H1 (cell line): Measurements from ENCODE around the gene SLC22A6. TPM values are rescaled to one million over a fixed set of nuclear protein-coding genes. Genes with fewer than 3 reads are reported as not detected.

Experiments
- CTCF ChIA-PET: fragments of 300-600 bp; sonication (Branson Sonifier 250); formaldehyde crosslinking; loops from one replicate; lab custom pipeline; 2021; ENCODE audit not compliant: partially characterized antibody; lab: Charles Lee
- POLR2A ChIA-PET: fragments of 300-600 bp; sonication (Branson Sonifier 250); formaldehyde crosslinking; loops from one replicate; lab custom pipeline; 2021; ENCODE audit warnings: inconsistent platforms; ENCODE audit not compliant: partially characterized antibody; lab: Charles Lee
- DNase-seq, 2 experiments: peaks; one replicate each; pipeline versions ENCODE4 v3.0.0 to v3.0.0-alpha.2; 2010 to 2022; ENCODE audit warnings: low spot score in 2 of 2, low read depth in 1 of 2, mixed read lengths in 1 of 2
- FAIRE-seq: peaks from 2 replicates; lab custom pipeline; 2011; peaks lifted over from hg19 to GRCh38; lab: Jason Lieb, UNC
- H2AFZ ChIP-seq: 2 replicates; pipeline ENCODE4 v1.8.1; 2012; ENCODE audit warnings: low read length, inconsistent platforms
- H2AK5ac ChIP-seq: 2 replicates; pipeline ENCODE4 v1.6.1; 2013; ENCODE audit warnings: low read depth, low read length
- H2BK120ac ChIP-seq: replicated peaks from 2 replicates; pipeline ENCODE3; 2013; ENCODE audit warnings: low read depth, low read length, inconsistent platforms
- H2BK12ac ChIP-seq: 2 replicates; pipeline ENCODE4 v1.6.1; 2013; ENCODE audit warnings: low read depth, low read length
- H2BK15ac ChIP-seq: 2 replicates; pipeline ENCODE4 v1.6.1; 2013; ENCODE audit warnings: low read length
- H2BK20ac ChIP-seq: 2 replicates; pipeline ENCODE4 v1.6.1; 2013; ENCODE audit warnings: low read length
- H2BK5ac ChIP-seq: 2 replicates; pipeline ENCODE4 v1.6.1; 2013; ENCODE audit warnings: low read depth, low read length
- H3K14ac ChIP-seq: 2 replicates; pipeline ENCODE4 v1.6.1; 2013; ENCODE audit warnings: inconsistent platforms; ENCODE audit not compliant: insufficient read length
- H3K18ac ChIP-seq: 2 replicates; pipeline ENCODE4 v1.6.1; 2013; ENCODE audit warnings: low read length; ENCODE audit errors: extremely low read depth
- H3K23ac ChIP-seq: 2 replicates; pipeline ENCODE4 v1.6.1; 2013; ENCODE audit warnings: inconsistent platforms; ENCODE audit not compliant: insufficient read length
- H3K23me2 ChIP-seq: 2 replicates; pipeline ENCODE4 v1.6.1; 2013; ENCODE audit warnings: low read depth, low read length
- H3K27ac ChIP-seq: 2 replicates; pipeline ENCODE4 v1.6.1; 2011; ENCODE audit warnings: low read depth, low read length, inconsistent platforms
- H3K27me3 ChIP-seq, 4 experiments: replicated peaks in 1 of 4; 1 replicate in 1 of 4; 2 replicates in 3 of 4; pipeline versions ENCODE4 v1.6.1 to v1.8.1; 2011 to 2013; ENCODE audit warnings: low read length in 3 of 4, mild to moderate bottlenecking in 3 of 4, inconsistent platforms in 2 of 4, mixed read lengths in 2 of 4, moderate library complexity in 1 of 4; ENCODE audit not compliant: control insufficient read depth in 3 of 4, insufficient read depth in 3 of 4; ENCODE audit errors: extremely low read depth in 1 of 4
- H3K36me3 ChIP-seq, 4 experiments: 2 replicates each; pipeline versions ENCODE4 v1.6.1 to v1.8.1; 2011 to 2013; ENCODE audit warnings: mild to moderate bottlenecking in 4 of 4, low read length in 3 of 4, moderate library complexity in 2 of 4, control low read depth in 1 of 4, inconsistent platforms in 1 of 4; ENCODE audit not compliant: insufficient read depth in 4 of 4, control insufficient read depth in 2 of 4
- H3K4ac ChIP-seq: replicated peaks from 2 replicates; pipeline ENCODE3; 2013; ENCODE audit warnings: low read length, low read depth, mixed read lengths, inconsistent platforms; ENCODE audit not compliant: insufficient read length
- H3K4me1 ChIP-seq, 4 experiments: replicated peaks in 1 of 4; 1 replicate in 1 of 4; 2 replicates in 3 of 4; pipeline versions ENCODE4 v1.6.1 to v1.8.1; 2011 to 2013; ENCODE audit warnings: low read length in 3 of 4, inconsistent platforms in 2 of 4, mixed read lengths in 1 of 4; ENCODE audit not compliant: insufficient read depth in 4 of 4, control insufficient read depth in 3 of 4
- H3K4me2 ChIP-seq, 2 experiments: 2 replicates each; pipeline versions ENCODE4 v1.6.1 to v1.8.1; 2011 to 2013; ENCODE audit warnings: low read depth in 2 of 2, low read length in 2 of 2, control low read depth in 1 of 2, inconsistent platforms in 1 of 2, mild to moderate bottlenecking in 1 of 2; ENCODE audit not compliant: insufficient read depth in 1 of 2
- H3K4me3 ChIP-seq, 4 experiments: fragments of 200-600, 300-600 bp in 1 of 4; sonication (generic), shearing (Covaris generic), sonication (Bioruptor Twin) in 1 of 4; 2 replicates each; pipeline versions ENCODE4 v1.5.1 to v1.8.1; 2011 to 2016; ENCODE audit warnings: low read length in 4 of 4, low read depth in 3 of 4, control low read depth in 2 of 4, inconsistent platforms in 2 of 4, mild to moderate bottlenecking in 2 of 4, mixed read lengths in 1 of 4, moderate library complexity in 1 of 4; ENCODE audit not compliant: insufficient read depth in 2 of 4; ENCODE audit errors: extremely low read depth in 1 of 4
- H3K56ac ChIP-seq: replicated peaks from 2 replicates; pipeline ENCODE3; 2013; ENCODE audit warnings: low read depth, mild to moderate bottlenecking, mixed read lengths, low read length, inconsistent platforms; ENCODE audit not compliant: insufficient read length
- H3K79me1 ChIP-seq: 2 replicates; pipeline ENCODE4 v1.6.1; 2013; ENCODE audit warnings: low read depth, low read length, control low read depth
- H3K79me2 ChIP-seq, 2 experiments: 2 replicates each; pipeline versions ENCODE4 v1.6.1 to v1.8.1; 2012 to 2013; ENCODE audit warnings: low read length in 2 of 2, mild to moderate bottlenecking in 2 of 2, inconsistent platforms in 1 of 2; ENCODE audit not compliant: insufficient read depth in 2 of 2, control insufficient read depth in 1 of 2
- H3K9ac ChIP-seq, 4 experiments: replicated peaks in 1 of 4; 1 replicate in 1 of 4; 2 replicates in 3 of 4; pipeline versions ENCODE4 v1.6.1 to v1.8.1; 2011 to 2013; ENCODE audit warnings: low read depth in 3 of 4, low read length in 3 of 4, control low read depth in 2 of 4, mild to moderate bottlenecking in 2 of 4, moderate library complexity in 2 of 4, inconsistent platforms in 1 of 4; ENCODE audit errors: extremely low read depth in 1 of 4
- H3K9me3 ChIP-seq, 2 experiments: 2 replicates each; pipeline versions ENCODE4 v1.6.1 to v1.8.1; 2012 to 2013; ENCODE audit warnings: mild to moderate bottlenecking in 2 of 2, moderate library complexity in 2 of 2, control low read depth in 1 of 2, inconsistent platforms in 1 of 2, low read depth in 1 of 2, low read length in 1 of 2, mixed read lengths in 1 of 2; ENCODE audit not compliant: insufficient read depth in 2 of 2
- H4K20me1 ChIP-seq, 2 experiments: replicated peaks in 1 of 2; 2 replicates each; pipeline versions ENCODE3 to v1.8.1; 2011 to 2013; ENCODE audit warnings: inconsistent platforms in 2 of 2, low read length in 2 of 2, mild to moderate bottlenecking in 1 of 2; ENCODE audit not compliant: insufficient read depth in 2 of 2, control insufficient read depth in 1 of 2
- H4K5ac ChIP-seq: 2 replicates; pipeline ENCODE4 v1.6.1; 2013; ENCODE audit warnings: low read length, low read depth, mixed read lengths, inconsistent platforms; ENCODE audit not compliant: insufficient read length
- H4K8ac ChIP-seq: 2 replicates; pipeline ENCODE4 v1.8.0; 2013; ENCODE audit warnings: mild to moderate bottlenecking, moderate library complexity, low read length, inconsistent platforms; ENCODE audit not compliant: insufficient read depth; ENCODE audit errors: extremely low read depth
- H4K91ac ChIP-seq: replicated peaks from 2 replicates; pipeline ENCODE3; 2013; ENCODE audit warnings: low read length, mixed read lengths, inconsistent platforms; ENCODE audit not compliant: insufficient read length
- EGR1 ChIP-seq: IDR thresholded peaks from 2 replicates; pipeline ENCODE4 v1.6.1; 2011; ENCODE audit warnings: low read depth, low read length, borderline replicate concordance
- POU5F1 ChIP-seq: IDR thresholded peaks from 2 replicates; pipeline ENCODE4 v1.6.1; 2011; ENCODE audit warnings: low read depth, mild to moderate bottlenecking, low read length, moderate library complexity
- YY1 ChIP-seq: IDR thresholded peaks from 2 replicates; pipeline ENCODE4 v1.6.1; 2011; ENCODE audit warnings: low read depth, mild to moderate bottlenecking, low read length
- ZNF274 ChIP-seq: IDR thresholded peaks from 2 replicates; pipeline ENCODE4 v1.7.0; 2012; ENCODE audit warnings: low read length, borderline replicate concordance; ENCODE audit errors: extremely low read depth
- WGBS, 2 experiments: shearing (Covaris generic) in 1 of 2; methylation state at CpG; one replicate each; pipeline versions ENCODE4 v1.1.6 to v1.1.7; 2013 to 2015; ENCODE audit warnings: low lambda C conversion rate in 2 of 2, mixed read lengths in 2 of 2, inconsistent platforms in 1 of 2, low coverage in 1 of 2, missing lambda C conversion rate in 1 of 2; ENCODE audit not compliant: insufficient replicate concordance in 2 of 2, insufficient coverage in 1 of 2, insufficient read length in 1 of 2; ENCODE audit errors: extremely low coverage in 1 of 2, missing lambda C conversion rate in 1 of 2; 5-methylcytosine and 5-hydroxymethylcytosine counted together
- polyA plus RNA-seq, 7 experiments: library from polyadenylated mRNA; depleted of rRNA in 3 of 7; stranded (reverse) in 5 of 7; unstranded in 2 of 7; fragments of >200 nt in 5 of 7; fragments of 200-250 nt in 2 of 7; gene quantifications; 1 replicate in 5 of 7; 2 replicates in 1 of 7; 4 replicates in 1 of 7; pipeline versions ENCODE4 v1.2.1 to v1.2.3, GENCODE V29; 2011 to 2013; ENCODE audit warnings: missing spikeins in 2 of 7, mixed read lengths in 2 of 7
- total RNA-seq: library from RNA; stranded (reverse); fragmentation: NEBNext Ultra II Directional; extraction: Animal tissue kit (Norgen Biotek cat#: 25700); gene quantifications from 2 replicates; pipeline ENCODE4 v1.2.1, GENCODE V29; 2021
- TF ChIP-seq, protein P1 (sequence below): IDR thresholded peaks from 2 replicates; pipeline ENCODE4 v1.6.1; 2012; ENCODE audit warnings: inconsistent platforms

Gene SLC22A6
- total and polyA plus RNA-seq, 2 of the 8 experiments (the other 6 are each of a cell fraction or from before 2014, with no cell fraction given): not detected

DNA sequence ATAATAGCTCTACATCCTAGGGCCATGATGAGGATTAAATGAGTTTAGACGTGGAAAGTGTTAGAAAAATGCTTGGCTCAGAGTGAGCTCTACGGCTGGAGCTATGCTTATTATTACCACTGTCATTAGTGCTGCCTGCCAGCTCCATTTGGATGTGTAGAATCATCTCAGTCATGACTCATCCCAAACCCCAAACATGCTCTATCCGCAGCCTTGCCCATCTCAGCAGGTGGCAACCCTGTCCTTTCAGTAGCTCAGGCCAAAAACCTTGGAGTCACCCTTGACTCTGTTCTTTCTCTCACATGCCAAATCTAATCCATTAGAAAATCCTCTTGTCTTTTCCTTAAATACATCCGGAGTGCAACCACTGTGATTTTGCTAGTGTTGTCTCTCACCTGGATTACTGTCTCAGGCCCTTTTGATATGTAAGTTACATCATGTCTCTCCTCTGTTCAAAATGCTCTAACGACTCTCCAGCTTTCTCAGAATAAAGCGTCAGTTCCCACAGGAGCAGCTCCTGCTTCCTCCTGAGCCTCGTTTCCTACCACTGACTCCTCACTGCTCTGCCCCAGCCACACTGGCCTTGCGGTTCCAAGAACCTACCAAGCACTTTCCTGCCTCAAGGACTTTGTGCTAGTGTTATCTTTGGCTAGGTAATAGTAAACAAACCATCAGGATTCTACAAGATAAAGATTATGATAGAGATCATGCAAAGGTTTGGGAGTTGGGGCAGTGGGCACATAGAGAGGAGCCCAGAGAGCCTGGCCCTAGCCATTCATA, 53.1 kb downstream of the SLC22A6 start:
- no peak overlapping the region for H3K23ac ChIP-seq
- H3K14ac ChIP-seq: no peak overlapping the region
- no peak overlapping the region for H2BK5ac ChIP-seq
- no peaks in the 10 kb centered on the region for H3K79me1 ChIP-seq
- H3K4me2 ChIP-seq: no peak overlapping the region
- WGBS, 2 experiments: 66% methylated on average over 8 of the region's 8 CpGs; no CpG with 5 or more reads in 1 of the 2 experiments
- TF ChIP-seq YY1 (no peak), ZNF274 (no peak), POU5F1 (no peak), EGR1 (no peak)
- TF ChIP-seq, protein P1, sequence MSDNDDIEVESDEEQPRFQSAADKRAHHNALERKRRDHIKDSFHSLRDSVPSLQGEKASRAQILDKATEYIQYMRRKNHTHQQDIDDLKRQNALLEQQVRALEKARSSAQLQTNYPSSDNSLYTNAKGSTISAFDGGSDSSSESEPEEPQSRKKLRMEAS: no peak
- no peaks in the 10 kb centered on the region for H3K9me3 ChIP-seq
- no peak overlapping the region for H3K9ac ChIP-seq
- no peak overlapping the region for H4K91ac ChIP-seq
- H3K36me3 ChIP-seq: no peaks in the 10 kb centered on the region
- H3K4me3 ChIP-seq: no peak overlapping the region
- POLR2A ChIA-PET: interaction anchor here (0.6 to 2.9 kb wide), 3 partner anchors 10 to 142 kb away, joined by 3 to 9 read pairs (median 3); no protein-coding TSS in a partner anchor
- no peaks in the 10 kb centered on the region for H3K79me2 ChIP-seq
- no peak overlapping the region for H2BK120ac ChIP-seq
- H4K8ac ChIP-seq: no peak overlapping the region
- peaks cover 6% of the 10 kb centered on the region; the same call in 1 of the 2 replicates for H3K23me2 ChIP-seq
- H4K20me1 ChIP-seq: peaks cover 0 to 2% of the 10 kb centered on the region in 2 experiments
- FAIRE-seq (no peak), DNase-seq (no peak)
- peaks cover 6 to 14% (median 9%) of the 10 kb centered on the region in 4 experiments; a peak in 5 of 7 replicates for H3K4me1 ChIP-seq
- no peak overlapping the region for H4K5ac ChIP-seq
- H2BK15ac ChIP-seq: no peak overlapping the region
- H3K27me3 ChIP-seq: peaks cover 10 to 26% (median 21%) of the 10 kb centered on the region in 4 experiments
- no peak overlapping the region for H3K18ac ChIP-seq
- no peak overlapping the region for H3K27ac ChIP-seq
- no peak overlapping the region for H3K56ac ChIP-seq
- H3K4ac ChIP-seq: no peak overlapping the region
- H2BK20ac ChIP-seq: no peak overlapping the region
- H2AK5ac ChIP-seq: peak overlapping the region; percentile 55; the same call in 1 of the 2 replicates
- CTCF ChIA-PET: interaction anchor here (0.6 to 13.9 kb wide), 10 partner anchors 10 to 92 kb away, joined by 3 to 230 read pairs (median 8); no protein-coding TSS in a partner anchor
- H2AFZ ChIP-seq: no peak overlapping the region
- H2BK12ac ChIP-seq: no peak overlapping the region
